Measurements from ENCODE around the gene KNCN.

Gene KNCN

DNA sequence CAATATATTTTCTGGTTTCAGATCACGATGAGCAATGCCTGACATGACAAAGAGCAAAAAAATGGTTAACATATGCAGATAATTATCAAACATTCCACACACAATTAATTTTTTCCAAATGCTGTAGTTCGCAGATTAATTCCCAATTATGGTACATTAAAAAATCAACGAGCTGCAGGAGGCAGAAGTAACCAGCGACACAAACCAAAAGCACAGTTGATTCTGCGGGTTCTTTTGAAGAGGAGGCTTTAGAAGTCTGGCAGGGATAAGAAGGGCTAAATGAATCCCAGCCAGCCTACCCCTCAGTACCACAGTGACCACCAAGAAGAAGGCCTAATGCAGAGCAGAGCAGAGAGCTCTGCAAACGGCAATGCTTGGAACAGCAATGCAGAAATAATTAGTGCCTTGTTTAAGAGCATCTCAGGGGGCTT is 17.0 kb upstream of the KNCN start:
- no peak for DNase-seq

DNA sequence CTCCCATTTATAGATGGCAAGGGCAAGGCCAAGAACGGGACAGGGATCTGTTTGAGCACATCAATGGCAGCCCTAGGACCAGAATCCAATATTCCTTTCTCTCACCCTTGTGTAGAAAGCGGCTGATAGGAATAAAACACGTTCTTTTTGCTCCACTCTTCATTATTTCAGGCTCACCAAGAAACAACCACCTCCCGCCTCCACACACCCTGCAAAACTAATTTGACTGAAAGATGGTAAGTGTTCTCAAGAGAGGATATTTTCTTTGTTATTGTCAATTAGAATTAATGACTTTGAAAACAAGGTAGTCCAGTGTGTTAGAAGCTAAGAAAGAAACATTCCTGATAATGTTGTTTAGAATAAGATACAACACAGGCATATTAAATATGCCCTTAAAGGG is 11.9 kb upstream of the KNCN start:
- no peak for DNase-seq

DNA sequence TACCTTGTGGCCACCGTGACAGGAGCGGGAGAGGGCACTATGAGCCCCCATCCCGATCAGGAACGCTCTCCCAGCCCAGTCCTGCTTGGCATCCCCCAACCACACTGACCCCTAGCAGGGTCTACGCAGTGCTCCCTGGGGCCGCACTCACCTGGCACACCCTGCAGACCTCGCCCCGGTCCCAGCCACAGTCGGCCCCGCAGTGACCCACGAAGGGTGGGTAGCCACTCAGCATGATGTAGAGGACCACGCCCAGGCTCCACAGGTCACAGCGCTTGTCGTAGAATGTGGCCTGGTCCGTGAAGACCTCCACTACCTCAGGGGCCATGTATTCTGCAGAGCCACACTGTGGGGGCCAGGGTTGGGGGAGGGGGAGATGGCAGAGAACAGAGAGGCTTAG is 11.1 kb upstream of the KNCN start:
- DNase-seq = no peak

DNA sequence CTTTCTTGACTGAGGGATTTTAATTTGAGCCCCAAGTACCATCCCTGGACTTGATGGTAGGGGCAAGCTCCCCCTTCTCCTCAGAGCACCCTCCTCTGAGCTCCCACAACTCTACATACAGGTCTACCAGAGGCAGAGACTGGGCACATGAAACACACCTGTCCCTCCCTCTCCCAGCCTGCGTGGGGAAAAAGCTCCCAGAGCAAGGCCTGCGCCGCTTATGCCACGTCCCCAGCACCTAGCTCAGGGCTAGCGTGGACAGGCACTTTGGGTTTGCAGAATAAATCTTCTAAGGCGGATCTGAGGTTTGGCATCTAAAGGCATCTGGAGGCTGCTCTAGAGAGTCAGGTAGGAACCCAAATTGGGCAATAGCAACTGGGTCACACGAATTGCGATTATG is 7.5 kb upstream of the KNCN start:
- DNase-seq = no peak

DNA sequence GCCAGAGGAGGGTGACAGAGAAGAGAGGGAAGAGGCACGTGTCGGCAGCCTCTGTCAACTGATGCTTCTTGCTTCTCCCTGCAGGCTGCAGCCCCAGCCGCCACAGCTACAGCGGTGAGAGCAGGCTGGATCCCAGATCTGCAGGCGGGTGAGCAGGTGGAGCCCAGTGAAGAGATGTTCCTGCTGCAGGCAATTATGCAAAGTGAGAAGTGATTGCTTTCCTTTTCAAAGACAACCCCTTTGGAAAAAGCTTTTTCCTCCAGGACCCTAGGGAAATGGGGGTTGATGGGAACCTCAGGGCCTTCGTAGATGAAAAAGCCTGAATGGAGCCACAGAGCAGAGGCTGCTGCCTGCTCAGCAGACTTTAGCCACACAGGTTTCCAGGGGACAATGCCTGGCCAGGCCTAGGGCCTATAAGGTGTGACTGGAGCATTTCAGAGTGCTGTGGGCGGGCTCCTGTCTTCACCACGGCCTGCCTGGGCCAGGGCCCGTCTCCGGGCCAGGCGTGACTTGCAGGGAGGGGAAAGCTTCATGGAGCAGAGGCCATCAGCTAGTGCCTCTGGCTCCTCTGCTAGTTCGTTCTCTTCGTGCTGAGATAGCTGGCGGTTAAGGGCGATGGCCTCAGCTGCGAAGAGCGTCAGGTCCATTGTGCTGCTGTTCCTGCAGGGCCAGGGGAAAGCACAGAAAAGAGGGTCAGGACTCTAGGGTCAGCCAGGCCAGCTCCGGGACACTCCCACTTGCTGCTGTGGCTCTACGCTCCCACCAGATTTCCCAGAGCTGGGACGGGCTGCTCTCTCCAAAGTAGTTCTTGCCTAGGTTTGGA is 6.9 kb upstream of the KNCN start:
- no peak for DNase-seq

DNA sequence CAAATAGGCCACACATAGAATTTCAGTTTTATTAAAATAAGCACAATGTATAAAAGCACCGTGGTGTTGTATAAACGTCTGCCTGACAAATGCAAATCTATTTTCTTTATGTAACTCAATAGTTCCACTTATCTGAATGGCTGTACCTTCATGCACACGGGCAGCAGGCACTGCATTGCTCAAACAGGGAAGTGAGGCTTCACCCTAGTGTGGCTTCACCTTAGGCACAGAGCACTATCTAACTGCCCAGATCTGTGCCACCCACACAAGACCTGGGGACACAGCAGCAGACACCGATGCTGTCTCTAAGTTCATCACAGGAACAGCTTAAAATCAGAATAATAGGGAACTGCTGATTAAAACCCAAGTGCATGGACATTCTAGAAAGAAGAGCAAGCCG is 6.0 kb upstream of the KNCN start:
- DNase-seq = peak in 3 of 4 experiments; percentile 34 to 53 (median 47)

DNA sequence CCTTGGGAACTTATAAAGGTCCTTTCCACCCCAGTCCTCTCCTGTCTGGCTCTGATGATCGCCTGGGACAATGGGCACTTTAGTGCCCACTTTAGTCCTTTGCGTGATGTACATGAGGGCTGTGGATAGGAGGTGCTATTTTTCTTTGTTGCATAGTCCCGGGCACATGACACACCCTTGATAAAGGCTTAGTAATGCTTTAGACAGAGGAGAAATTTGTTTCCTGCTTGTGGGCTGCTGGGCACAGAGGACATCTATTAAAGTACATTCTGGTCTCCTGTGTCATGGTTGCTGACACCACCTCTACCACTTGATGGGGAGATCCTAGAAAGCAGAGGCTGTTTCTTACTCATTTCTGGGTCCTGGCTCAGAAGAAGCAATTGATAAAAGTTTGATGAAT is 5.4 kb upstream of the KNCN start:
- DNase-seq = peak in 3 of 4 experiments; percentile 34 to 54 (median 50)

DNA sequence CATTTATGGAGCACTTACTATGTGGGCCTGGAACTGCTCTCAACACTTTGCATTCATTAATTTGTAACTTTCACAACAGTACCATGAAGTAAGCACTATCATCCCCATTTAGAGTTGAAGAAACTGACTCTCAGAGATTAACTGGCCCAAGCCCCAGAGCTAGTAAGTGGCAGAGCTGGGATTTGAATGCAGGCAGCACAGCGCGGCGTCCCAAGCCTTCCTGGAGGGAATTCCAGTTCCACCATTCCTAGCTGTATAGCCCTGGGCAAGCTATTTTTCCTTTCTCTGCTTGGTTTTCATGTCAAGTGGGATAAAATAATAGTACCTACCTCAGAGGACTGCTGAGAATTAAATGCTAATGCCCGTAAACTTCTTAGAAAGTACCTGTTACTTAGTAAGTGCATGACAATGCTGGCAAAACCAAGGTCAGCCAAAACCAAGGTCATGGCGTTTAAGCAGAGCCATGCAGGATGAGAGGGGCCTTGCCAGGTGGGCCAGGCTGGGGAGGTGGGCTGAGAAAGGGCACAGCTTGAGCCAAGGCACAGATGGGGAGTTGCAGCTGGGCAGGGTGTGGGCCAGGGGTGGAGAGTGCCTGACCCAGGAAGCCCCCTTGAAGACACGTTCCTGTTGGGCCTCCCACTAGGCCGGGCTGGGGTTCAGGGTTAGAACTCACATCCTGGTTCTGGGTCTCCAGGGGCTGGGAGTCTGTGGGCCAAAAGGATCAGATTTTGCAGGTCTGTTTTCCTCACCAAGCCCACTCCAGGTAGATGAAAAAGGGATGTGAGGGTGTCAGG is 4.6 kb upstream of the KNCN start:
- DNase-seq = no peak

DNA sequence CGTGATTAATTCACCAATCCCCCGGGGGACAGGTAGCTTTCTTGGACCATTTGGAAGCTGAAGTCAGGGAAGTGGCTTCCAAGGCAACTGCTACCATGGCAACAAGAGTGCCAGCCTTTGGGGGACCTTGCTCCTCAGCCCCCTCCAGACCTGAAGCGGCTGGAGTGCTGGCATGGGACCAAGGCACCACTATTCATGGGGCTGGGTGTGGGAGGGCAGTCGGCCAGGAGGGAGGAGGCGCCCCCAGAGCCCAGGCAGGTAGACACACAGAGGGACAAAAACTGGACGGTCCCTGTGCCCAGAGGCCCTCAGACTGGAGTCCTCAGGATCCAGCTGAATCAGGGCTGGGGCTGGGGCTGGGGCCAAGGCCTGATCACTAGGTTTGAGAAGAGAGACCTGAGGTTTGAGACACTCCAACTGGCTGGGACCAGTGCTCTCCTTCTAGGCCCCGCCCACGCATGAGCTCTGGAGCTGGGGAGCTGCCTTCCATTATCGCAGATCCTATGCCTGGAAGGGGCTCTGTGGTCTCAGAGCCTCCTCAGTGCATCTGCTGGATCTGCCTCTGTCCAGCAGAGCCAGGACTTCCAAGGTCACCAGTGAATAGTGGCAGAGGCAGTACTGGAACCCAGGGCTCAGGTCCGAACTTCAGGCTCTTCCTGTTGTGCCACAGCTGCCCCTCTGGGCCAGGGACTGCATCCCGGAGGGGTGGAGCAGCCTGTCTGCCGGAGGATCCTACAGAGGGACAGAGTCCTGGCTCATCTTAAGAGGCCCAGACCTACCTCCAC is 3.3 kb upstream of the KNCN start:
- no peak for DNase-seq

DNA sequence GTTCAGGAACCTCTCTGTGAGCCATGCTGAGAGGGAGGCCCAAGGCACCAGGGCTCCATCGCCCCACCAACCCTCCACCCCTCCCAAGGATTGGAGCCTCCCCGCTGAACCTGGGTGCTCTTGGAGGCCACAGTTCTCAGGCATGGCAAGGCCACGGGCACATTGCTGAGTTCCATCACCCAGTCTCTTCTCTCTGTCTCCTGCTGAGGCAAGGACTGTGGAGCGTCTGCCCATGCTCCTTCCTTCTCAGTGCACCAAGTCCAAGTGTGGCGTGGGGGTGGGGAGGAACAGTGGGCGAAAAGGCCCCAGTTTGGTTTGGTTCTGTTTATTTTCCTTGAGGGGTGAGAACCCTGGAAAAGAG is 2.8 kb upstream of the KNCN start:
- DNase-seq = no peak

DNA sequence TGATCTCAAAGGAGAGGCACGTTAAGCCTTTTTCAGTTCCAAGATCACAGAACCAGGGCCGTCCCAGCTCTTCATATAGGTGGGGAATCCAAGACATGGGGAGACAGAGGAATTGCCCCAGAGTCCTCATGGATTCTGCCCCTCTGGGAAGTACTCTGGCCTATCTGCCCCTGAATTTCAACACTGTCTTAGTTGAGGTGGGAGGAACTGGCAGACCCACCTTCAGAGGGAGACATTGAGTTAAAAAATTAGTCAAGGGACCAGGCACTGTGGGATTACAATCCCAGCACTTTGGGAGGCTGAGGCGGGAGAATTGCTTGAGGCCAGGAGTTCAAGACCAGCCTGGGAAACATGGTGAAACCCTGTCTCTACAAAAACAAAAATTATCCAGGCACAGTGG is 2.1 kb upstream of the KNCN start:
- no peak for DNase-seq

DNA sequence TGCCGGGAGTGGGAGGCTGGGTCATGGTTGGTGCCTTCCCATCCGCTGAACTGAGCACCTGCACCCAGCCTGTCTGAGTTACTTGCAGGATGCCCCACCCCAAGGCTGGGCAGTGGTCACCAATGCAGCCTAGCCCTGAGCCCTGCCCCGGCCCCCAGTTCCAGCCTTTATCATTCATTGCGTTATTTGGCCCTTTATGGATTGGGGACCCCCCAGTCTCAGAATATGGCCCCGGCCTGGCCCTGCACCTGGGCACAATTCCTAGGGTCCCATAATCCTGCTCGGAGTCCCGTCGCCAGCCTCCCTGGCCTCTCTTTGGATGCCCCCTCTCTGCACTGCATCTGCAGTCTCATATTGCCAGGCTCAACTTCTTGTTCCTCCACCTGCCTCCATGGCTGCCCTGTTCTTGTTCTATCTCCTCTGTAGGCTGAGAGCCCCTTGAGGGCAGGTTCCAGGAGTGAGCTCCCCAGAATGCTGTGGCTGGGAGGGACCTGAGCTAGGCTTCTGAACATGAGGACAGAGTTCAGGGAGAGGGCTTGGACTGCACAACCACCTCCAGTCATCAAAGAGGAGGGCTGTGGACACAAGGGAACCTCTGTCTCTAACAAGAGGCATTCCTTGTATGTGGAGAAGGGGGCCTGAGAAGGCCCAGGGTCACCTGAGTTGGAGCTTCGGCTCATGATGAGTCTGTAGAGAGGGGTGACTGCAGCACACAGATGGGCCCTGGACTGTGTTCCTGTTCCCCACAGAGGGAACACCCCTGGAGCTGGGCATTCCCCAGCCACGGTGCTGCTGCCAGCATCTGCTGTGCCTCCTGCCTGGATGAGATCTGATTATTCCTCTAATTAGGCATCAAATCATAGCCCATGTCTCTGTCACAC is 1.1 kb upstream of the KNCN start:
- no peak for DNase-seq

DNA sequence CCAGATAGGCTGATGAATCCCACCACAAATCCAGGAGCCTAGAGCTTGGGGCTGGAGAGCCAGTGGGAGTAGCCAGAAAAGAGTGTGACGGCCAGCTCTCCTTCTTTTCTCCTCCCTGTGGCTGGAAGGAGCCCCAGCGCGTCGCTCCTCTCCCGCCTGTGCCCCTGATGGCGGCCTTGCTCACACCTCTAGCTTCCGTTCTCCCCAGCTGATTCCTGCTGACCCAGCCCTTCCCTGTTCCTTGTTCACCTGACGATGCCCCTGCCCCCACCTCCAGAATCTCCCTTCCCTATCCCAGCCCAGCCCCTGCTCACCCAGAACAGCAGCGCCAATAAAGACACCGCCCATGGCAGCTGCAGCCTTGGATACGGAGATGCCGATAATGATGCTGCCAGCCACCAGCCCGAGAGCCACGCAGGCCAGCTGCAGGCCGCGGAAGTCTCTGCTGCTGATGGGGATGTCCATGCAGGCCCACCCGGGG is 656 bp downstream of the KNCN start:
- no peak for DNase-seq

DNA sequence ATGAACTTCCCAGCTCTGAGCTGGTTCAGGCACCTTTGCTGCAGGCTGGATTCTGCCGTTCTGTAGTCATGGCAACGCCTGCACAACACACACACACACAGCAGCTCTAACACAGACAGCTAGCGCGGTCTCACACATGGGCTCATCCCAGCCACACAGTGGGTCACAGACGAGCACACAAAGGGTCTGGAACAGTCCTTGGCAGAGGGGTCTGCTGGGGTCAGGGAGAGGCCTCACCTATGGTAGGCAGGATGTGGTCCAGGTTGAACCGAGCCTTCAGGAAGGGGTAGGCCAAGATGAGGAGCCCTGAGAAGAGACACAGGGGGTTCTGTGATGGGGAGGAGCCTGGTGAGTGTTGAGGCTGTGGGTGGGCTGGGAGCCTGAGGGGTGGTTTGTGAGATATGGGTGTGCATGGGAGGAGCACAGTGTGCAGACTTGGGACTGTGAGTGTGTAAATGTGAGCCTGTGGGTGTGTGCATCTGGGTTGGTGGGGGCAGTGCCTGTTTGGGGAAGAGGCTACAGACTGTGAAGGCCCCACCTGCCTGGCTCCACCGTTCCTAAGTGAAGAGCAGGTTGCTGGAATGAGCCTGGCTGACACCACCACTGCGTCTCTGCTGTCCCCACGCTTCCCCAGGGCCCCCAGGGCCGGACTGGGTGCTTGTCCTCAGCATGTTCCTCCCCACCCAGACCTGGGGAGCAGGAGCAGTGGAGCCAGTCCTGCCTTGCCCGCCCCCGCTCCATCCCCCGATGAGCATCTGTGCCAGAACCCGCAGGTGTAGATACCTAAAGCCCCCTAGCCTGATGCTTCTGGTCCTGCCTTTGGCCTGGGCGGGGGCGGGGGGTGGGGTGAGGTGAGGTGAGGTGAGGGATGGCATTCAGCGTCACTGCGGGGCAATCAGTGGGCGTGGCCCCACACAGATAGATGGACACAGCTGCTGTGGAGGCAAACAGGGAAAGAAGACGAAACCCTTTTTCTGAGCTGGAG is 1.5 kb downstream of the KNCN start:
- DNase-seq = no peak

DNA sequence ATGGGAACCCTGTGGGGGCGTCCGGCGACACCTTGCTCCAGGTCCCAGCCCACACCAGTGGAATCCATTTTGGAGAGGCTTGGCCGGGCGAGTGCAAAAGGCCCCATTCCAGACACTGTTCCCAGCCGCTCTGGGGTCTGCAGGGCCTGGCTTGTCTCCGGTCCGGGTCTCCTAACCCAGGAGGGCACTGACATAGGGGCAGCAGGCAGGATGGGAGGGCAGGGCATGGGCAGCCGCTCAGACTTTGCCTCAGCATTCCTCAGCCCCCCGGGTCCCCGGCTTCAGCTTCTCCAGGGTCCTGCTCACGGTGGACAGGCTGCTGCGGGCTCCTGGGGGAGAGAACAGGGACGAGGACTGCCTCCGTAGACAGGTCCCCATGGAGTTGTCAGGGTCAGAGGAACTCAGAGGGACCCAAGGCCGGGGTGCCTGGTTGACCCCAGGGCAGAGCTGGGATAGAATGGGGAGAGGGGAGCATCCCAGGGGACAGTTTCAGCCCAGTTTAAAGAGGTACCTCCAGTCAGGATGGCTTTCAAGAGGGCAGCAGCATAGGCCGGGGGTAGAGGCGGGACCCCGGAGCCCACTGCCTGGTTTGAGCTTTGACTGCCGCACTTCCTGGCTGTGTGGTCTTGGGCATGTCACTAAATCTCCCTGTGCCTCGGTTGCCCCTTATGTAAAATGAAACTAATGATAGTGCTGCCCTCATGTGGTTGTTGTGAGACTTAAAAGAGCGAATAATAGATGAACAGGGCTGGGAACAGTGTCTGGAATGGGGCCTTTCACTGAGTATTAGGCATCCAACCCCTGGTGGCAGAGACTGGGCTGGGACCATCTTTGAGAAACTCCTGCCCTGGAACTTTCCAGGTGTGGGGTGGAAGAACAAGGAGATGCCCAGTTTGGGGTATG is 3.7 kb downstream of the KNCN start:
- peak in 3 of 4 experiments; percentile 15 to 62 (median 41) for DNase-seq

DNA sequence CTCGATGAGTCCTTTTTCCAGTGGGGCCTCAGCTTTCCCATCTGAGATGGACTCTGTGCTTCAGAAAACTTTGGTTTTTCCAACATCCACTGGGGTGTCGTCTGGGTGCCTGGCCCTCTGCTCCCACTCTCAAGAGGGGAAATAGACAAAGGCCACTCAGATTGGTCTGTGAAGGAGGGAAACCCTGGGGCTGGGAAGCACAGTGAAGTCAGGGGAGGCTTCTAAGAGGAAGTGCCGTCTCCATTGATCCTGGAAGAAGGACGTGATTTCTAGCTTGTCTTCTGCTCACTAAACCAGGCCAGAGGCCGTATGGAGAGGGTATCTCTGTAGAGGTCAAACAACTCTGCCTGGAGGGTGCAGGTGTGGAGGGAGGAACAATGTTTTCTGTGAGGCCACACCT is 5.2 kb downstream of the KNCN start:
- DNase-seq = no peak

DNA sequence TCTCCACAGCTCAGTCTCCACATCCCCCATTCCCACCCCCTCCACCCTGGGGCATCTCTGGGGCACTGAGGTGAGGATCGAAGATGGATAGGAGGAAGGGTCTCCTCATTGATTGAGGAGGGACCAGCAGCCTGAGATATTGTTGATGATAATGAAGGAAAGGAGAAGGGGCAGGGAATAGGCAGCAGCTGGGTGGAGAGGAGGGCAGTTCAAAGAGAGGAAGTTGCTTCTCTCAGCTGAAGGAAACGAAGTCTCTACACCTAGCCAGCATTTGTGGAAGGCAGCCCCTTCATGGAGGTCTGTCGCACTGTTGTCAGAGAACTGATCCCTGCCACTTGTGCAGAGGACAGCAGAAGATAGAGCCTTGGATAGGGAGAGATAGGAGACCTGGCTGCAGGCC is 5.7 kb downstream of the KNCN start:
- peak in 1 of 4 experiments; percentile 29 for DNase-seq

DNA sequence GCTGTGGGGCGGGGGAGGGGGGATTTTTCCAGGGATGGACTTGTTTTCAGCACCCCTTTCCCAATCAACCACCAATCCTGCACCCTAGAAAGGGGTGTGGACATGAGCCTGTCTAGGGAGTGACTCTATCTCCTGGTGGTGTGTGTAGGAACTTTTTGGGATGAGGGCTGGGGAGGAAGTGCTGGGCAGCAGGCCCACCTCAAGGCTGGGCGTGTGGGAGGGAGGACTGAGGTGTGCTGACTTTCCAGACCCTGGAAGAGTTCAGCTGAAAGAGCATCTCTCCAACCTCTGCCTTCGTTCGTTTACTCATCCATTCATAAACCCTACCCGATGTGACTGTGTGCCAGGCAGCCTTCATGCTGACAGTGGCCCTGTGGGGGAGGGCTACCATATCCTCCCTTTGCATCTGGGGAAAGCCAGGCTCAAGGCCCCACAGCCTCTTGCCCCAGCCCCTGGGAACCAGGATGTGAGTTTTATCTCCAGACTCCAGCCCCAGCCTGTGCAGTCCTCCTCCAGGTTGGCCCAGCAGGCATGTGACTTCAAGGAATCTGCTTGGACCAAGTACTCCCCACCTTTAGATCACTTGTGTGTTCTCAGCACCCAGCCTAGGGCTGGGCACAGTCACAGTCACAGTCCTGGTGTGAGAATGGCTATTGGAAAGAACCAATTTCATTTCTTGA is 6.7 kb downstream of the KNCN start:
- DNase-seq = no peak

Measured in suppressor macrophage (primary cell).